H1 (cell line): ENCODE data around the gene VPS37D. TPM values are rescaled to one million over a fixed set of nuclear protein-coding genes. Genes with fewer than 3 reads are reported as not detected.
A peak's percentile ranks its signal among the peaks of the same experiment; 100 is the strongest.

Experiments used
- CTCF ChIA-PET: fragments of 300-600 bp; sonication (Branson Sonifier 250); formaldehyde crosslinking; loops from one replicate; lab custom pipeline; 2021; ENCODE audit not compliant: partially characterized antibody; lab: Charles Lee
- POLR2A ChIA-PET: fragments of 300-600 bp; sonication (Branson Sonifier 250); formaldehyde crosslinking; loops from one replicate; lab custom pipeline; 2021; ENCODE audit warnings: inconsistent platforms; ENCODE audit not compliant: partially characterized antibody; lab: Charles Lee
- DNase-seq, 2 experiments: peaks; one replicate each; pipeline versions ENCODE4 v3.0.0 to v3.0.0-alpha.2; 2010 to 2022; ENCODE audit warnings: low spot score in 2 of 2, low read depth in 1 of 2, mixed read lengths in 1 of 2
- FAIRE-seq: peaks from 2 replicates; lab custom pipeline; 2011; peaks lifted over from hg19 to GRCh38; lab: Jason Lieb, UNC
- H2AFZ ChIP-seq: 2 replicates; pipeline ENCODE4 v1.8.1; 2012; ENCODE audit warnings: low read length, inconsistent platforms
- H2AK5ac ChIP-seq: 2 replicates; pipeline ENCODE4 v1.6.1; 2013; ENCODE audit warnings: low read depth, low read length
- H2BK120ac ChIP-seq: replicated peaks from 2 replicates; pipeline ENCODE3; 2013; ENCODE audit warnings: low read depth, low read length, inconsistent platforms
- H2BK12ac ChIP-seq: 2 replicates; pipeline ENCODE4 v1.6.1; 2013; ENCODE audit warnings: low read depth, low read length
- H2BK15ac ChIP-seq: 2 replicates; pipeline ENCODE4 v1.6.1; 2013; ENCODE audit warnings: low read length
- H2BK20ac ChIP-seq: 2 replicates; pipeline ENCODE4 v1.6.1; 2013; ENCODE audit warnings: low read length
- H2BK5ac ChIP-seq: 2 replicates; pipeline ENCODE4 v1.6.1; 2013; ENCODE audit warnings: low read depth, low read length
- H3K14ac ChIP-seq: 2 replicates; pipeline ENCODE4 v1.6.1; 2013; ENCODE audit warnings: inconsistent platforms; ENCODE audit not compliant: insufficient read length
- H3K18ac ChIP-seq: 2 replicates; pipeline ENCODE4 v1.6.1; 2013; ENCODE audit warnings: low read length; ENCODE audit errors: extremely low read depth
- H3K23ac ChIP-seq: 2 replicates; pipeline ENCODE4 v1.6.1; 2013; ENCODE audit warnings: inconsistent platforms; ENCODE audit not compliant: insufficient read length
- H3K23me2 ChIP-seq: 2 replicates; pipeline ENCODE4 v1.6.1; 2013; ENCODE audit warnings: low read depth, low read length
- H3K27ac ChIP-seq: 2 replicates; pipeline ENCODE4 v1.6.1; 2011; ENCODE audit warnings: low read depth, low read length, inconsistent platforms
- H3K27me3 ChIP-seq, 4 experiments: replicated peaks in 1 of 4; 1 replicate in 1 of 4; 2 replicates in 3 of 4; pipeline versions ENCODE4 v1.6.1 to v1.8.1; 2011 to 2013; ENCODE audit warnings: low read length in 3 of 4, mild to moderate bottlenecking in 3 of 4, inconsistent platforms in 2 of 4, mixed read lengths in 2 of 4, moderate library complexity in 1 of 4; ENCODE audit not compliant: control insufficient read depth in 3 of 4, insufficient read depth in 3 of 4; ENCODE audit errors: extremely low read depth in 1 of 4
- H3K36me3 ChIP-seq, 4 experiments: 2 replicates each; pipeline versions ENCODE4 v1.6.1 to v1.8.1; 2011 to 2013; ENCODE audit warnings: mild to moderate bottlenecking in 4 of 4, low read length in 3 of 4, moderate library complexity in 2 of 4, control low read depth in 1 of 4, inconsistent platforms in 1 of 4; ENCODE audit not compliant: insufficient read depth in 4 of 4, control insufficient read depth in 2 of 4
- H3K4ac ChIP-seq: replicated peaks from 2 replicates; pipeline ENCODE3; 2013; ENCODE audit warnings: low read length, low read depth, mixed read lengths, inconsistent platforms; ENCODE audit not compliant: insufficient read length
- H3K4me1 ChIP-seq, 4 experiments: replicated peaks in 1 of 4; 1 replicate in 1 of 4; 2 replicates in 3 of 4; pipeline versions ENCODE4 v1.6.1 to v1.8.1; 2011 to 2013; ENCODE audit warnings: low read length in 3 of 4, inconsistent platforms in 2 of 4, mixed read lengths in 1 of 4; ENCODE audit not compliant: insufficient read depth in 4 of 4, control insufficient read depth in 3 of 4
- H3K4me2 ChIP-seq, 2 experiments: 2 replicates each; pipeline versions ENCODE4 v1.6.1 to v1.8.1; 2011 to 2013; ENCODE audit warnings: low read depth in 2 of 2, low read length in 2 of 2, control low read depth in 1 of 2, inconsistent platforms in 1 of 2, mild to moderate bottlenecking in 1 of 2; ENCODE audit not compliant: insufficient read depth in 1 of 2
- H3K4me3 ChIP-seq, 4 experiments: fragments of 200-600, 300-600 bp in 1 of 4; sonication (generic), shearing (Covaris generic), sonication (Bioruptor Twin) in 1 of 4; 2 replicates each; pipeline versions ENCODE4 v1.5.1 to v1.8.1; 2011 to 2016; ENCODE audit warnings: low read length in 4 of 4, low read depth in 3 of 4, control low read depth in 2 of 4, inconsistent platforms in 2 of 4, mild to moderate bottlenecking in 2 of 4, mixed read lengths in 1 of 4, moderate library complexity in 1 of 4; ENCODE audit not compliant: insufficient read depth in 2 of 4; ENCODE audit errors: extremely low read depth in 1 of 4
- H3K56ac ChIP-seq: replicated peaks from 2 replicates; pipeline ENCODE3; 2013; ENCODE audit warnings: low read depth, mild to moderate bottlenecking, mixed read lengths, low read length, inconsistent platforms; ENCODE audit not compliant: insufficient read length
- H3K79me1 ChIP-seq: 2 replicates; pipeline ENCODE4 v1.6.1; 2013; ENCODE audit warnings: low read depth, low read length, control low read depth
- H3K79me2 ChIP-seq, 2 experiments: 2 replicates each; pipeline versions ENCODE4 v1.6.1 to v1.8.1; 2012 to 2013; ENCODE audit warnings: low read length in 2 of 2, mild to moderate bottlenecking in 2 of 2, inconsistent platforms in 1 of 2; ENCODE audit not compliant: insufficient read depth in 2 of 2, control insufficient read depth in 1 of 2
- H3K9ac ChIP-seq, 4 experiments: replicated peaks in 1 of 4; 1 replicate in 1 of 4; 2 replicates in 3 of 4; pipeline versions ENCODE4 v1.6.1 to v1.8.1; 2011 to 2013; ENCODE audit warnings: low read depth in 3 of 4, low read length in 3 of 4, control low read depth in 2 of 4, mild to moderate bottlenecking in 2 of 4, moderate library complexity in 2 of 4, inconsistent platforms in 1 of 4; ENCODE audit errors: extremely low read depth in 1 of 4
- H3K9me3 ChIP-seq, 2 experiments: 2 replicates each; pipeline versions ENCODE4 v1.6.1 to v1.8.1; 2012 to 2013; ENCODE audit warnings: mild to moderate bottlenecking in 2 of 2, moderate library complexity in 2 of 2, control low read depth in 1 of 2, inconsistent platforms in 1 of 2, low read depth in 1 of 2, low read length in 1 of 2, mixed read lengths in 1 of 2; ENCODE audit not compliant: insufficient read depth in 2 of 2
- H4K20me1 ChIP-seq, 2 experiments: replicated peaks in 1 of 2; 2 replicates each; pipeline versions ENCODE3 to v1.8.1; 2011 to 2013; ENCODE audit warnings: inconsistent platforms in 2 of 2, low read length in 2 of 2, mild to moderate bottlenecking in 1 of 2; ENCODE audit not compliant: insufficient read depth in 2 of 2, control insufficient read depth in 1 of 2
- H4K5ac ChIP-seq: 2 replicates; pipeline ENCODE4 v1.6.1; 2013; ENCODE audit warnings: low read length, low read depth, mixed read lengths, inconsistent platforms; ENCODE audit not compliant: insufficient read length
- H4K8ac ChIP-seq: 2 replicates; pipeline ENCODE4 v1.8.0; 2013; ENCODE audit warnings: mild to moderate bottlenecking, moderate library complexity, low read length, inconsistent platforms; ENCODE audit not compliant: insufficient read depth; ENCODE audit errors: extremely low read depth
- H4K91ac ChIP-seq: replicated peaks from 2 replicates; pipeline ENCODE3; 2013; ENCODE audit warnings: low read length, mixed read lengths, inconsistent platforms; ENCODE audit not compliant: insufficient read length
- BACH1 ChIP-seq: IDR thresholded peaks from 2 replicates; pipeline ENCODE4 v1.6.1; 2012; ENCODE audit warnings: low read length, improper control_type of control experiment
- BCL11A ChIP-seq, 2 experiments: IDR thresholded peaks; one replicate each; pipeline ENCODE4 v1.6.1; 2011; ENCODE audit warnings: low read depth in 2 of 2, low read length in 2 of 2, mild to moderate bottlenecking in 2 of 2
- CBX5 ChIP-seq: fragments of 300-800, 300-1000 bp; sonication (generic); IDR thresholded peaks from 2 replicates; pipeline ENCODE4 v1.7.1; 2016; ENCODE audit warnings: antibody characterized with exemption, low read length, low read depth
- CREB1 ChIP-seq: IDR thresholded peaks from 2 replicates; pipeline ENCODE4 v1.6.1; 2012; ENCODE audit warnings: inconsistent platforms
- GABPA ChIP-seq: IDR thresholded peaks from 2 replicates; pipeline ENCODE4 v1.6.1; 2011; ENCODE audit warnings: mild to moderate bottlenecking, low read length, moderate library complexity, borderline replicate concordance; ENCODE audit not compliant: insufficient read depth
- GTF2F1 ChIP-seq: IDR thresholded peaks from 2 replicates; pipeline ENCODE4 v1.6.1; 2012; ENCODE audit warnings: low read depth, low read length, improper control_type of control experiment, borderline replicate concordance
- KDM1A ChIP-seq: fragments of 200-600, 300-600 bp; sonication (generic); IDR thresholded peaks from 2 replicates; pipeline ENCODE4 v1.7.1; 2016; ENCODE audit warnings: mild to moderate bottlenecking, low read length, borderline replicate concordance
- MAFK ChIP-seq: IDR thresholded peaks from 2 replicates; pipeline ENCODE4 v1.6.1; 2012; ENCODE audit warnings: low read depth, mild to moderate bottlenecking, improper control_type of control experiment, low read length
- PHF8 ChIP-seq: fragments of 200-600 bp; sonication (generic); conservative IDR thresholded peaks from 2 replicates; pipeline ENCODE4 v1.7.1; 2012; ENCODE audit warnings: low read depth, mild to moderate bottlenecking, inconsistent platforms, low read length, moderate library complexity
- RAD21 ChIP-seq, 2 experiments: IDR thresholded peaks in 1 of 2; conservative IDR thresholded peaks in 1 of 2; 2 replicates each; pipeline ENCODE4 v1.6.1; 2011; ENCODE audit warnings: low read depth in 2 of 2, low read length in 2 of 2, improper control_type of control experiment in 1 of 2, inconsistent platforms in 1 of 2, mild to moderate bottlenecking in 1 of 2, moderate library complexity in 1 of 2
- SIRT6 ChIP-seq: IDR thresholded peaks from one replicate; pipeline ENCODE4 v1.7.1; 2012; ENCODE audit warnings: low read length, inconsistent platforms
- WGBS, 2 experiments: shearing (Covaris generic) in 1 of 2; methylation state at CpG; one replicate each; pipeline versions ENCODE4 v1.1.6 to v1.1.7; 2013 to 2015; ENCODE audit warnings: low lambda C conversion rate in 2 of 2, mixed read lengths in 2 of 2, inconsistent platforms in 1 of 2, low coverage in 1 of 2, missing lambda C conversion rate in 1 of 2; ENCODE audit not compliant: insufficient replicate concordance in 2 of 2, insufficient coverage in 1 of 2, insufficient read length in 1 of 2; ENCODE audit errors: extremely low coverage in 1 of 2, missing lambda C conversion rate in 1 of 2; 5-methylcytosine and 5-hydroxymethylcytosine counted together
- polyA plus RNA-seq, 7 experiments: library from polyadenylated mRNA; depleted of rRNA in 3 of 7; stranded (reverse) in 5 of 7; unstranded in 2 of 7; fragments of >200 nt in 5 of 7; fragments of 200-250 nt in 2 of 7; gene quantifications; 1 replicate in 5 of 7; 2 replicates in 1 of 7; 4 replicates in 1 of 7; pipeline versions ENCODE4 v1.2.1 to v1.2.3, GENCODE V29; 2011 to 2013; ENCODE audit warnings: missing spikeins in 2 of 7, mixed read lengths in 2 of 7
- total RNA-seq: library from RNA; stranded (reverse); fragmentation: NEBNext Ultra II Directional; extraction: Animal tissue kit (Norgen Biotek cat#: 25700); gene quantifications from 2 replicates; pipeline ENCODE4 v1.2.1, GENCODE V29; 2021

Gene VPS37D
- total and polyA plus RNA-seq, 2 of the 8 experiments (the other 6 are each of a cell fraction or from before 2014, with no cell fraction given) = 3.4 to 5.0 TPM

- ChIA-PET POLR2A (interaction anchor here (0.6 to 2.7 kb wide), 7 partner anchors 9 to 182 kb away, joined by 3 to 13 read pairs (median 6); no protein-coding TSS in a partner anchor), CTCF (interaction anchor here (0.8 to 9.7 kb wide), 8 partner anchors 11 to 97 kb away, joined by 3 to 130 read pairs (median 4); no protein-coding TSS in a partner anchor)
- peak overlapping the region; percentile 72 to 76; a peak in 3 of 4 replicates for H3K4me2 ChIP-seq
- no peak overlapping the region for H2BK20ac ChIP-seq
- H4K20me1 ChIP-seq = peaks cover 5 to 14% of the 10 kb centered on the region in 2 experiments
- FAIRE-seq = no peak
- H3K79me2 ChIP-seq = no peaks in the 10 kb centered on the region
- no peak overlapping the region for H2BK15ac ChIP-seq
- H2BK12ac ChIP-seq = no peak overlapping the region; the same call in 1 of the 2 replicates
- no peak overlapping the region for H3K14ac ChIP-seq
- no peak overlapping the region for H3K4ac ChIP-seq
- no peak overlapping the region for H3K18ac ChIP-seq
- no peak overlapping the region for H3K27ac ChIP-seq
- no peak overlapping the region for H2AFZ ChIP-seq
- H2AK5ac ChIP-seq = no peak overlapping the region
- peaks cover 0 to 2% (median 0%) of the 10 kb centered on the region in 4 experiments; a peak in 2 of 8 replicates for H3K36me3 ChIP-seq
- H3K9ac ChIP-seq = no peak overlapping the region; a peak in 1 of 7 replicates
- no peak for DNase-seq
- H3K4me3 ChIP-seq = peak overlapping the region in 1 of 4 experiments; percentile 5; a peak in 2 of 8 replicates
- no peak overlapping the region for H4K5ac ChIP-seq
- no peaks in the 10 kb centered on the region; a peak in 1 of 7 replicates for H3K27me3 ChIP-seq
- H3K23me2 ChIP-seq = peaks cover 2% of the 10 kb centered on the region; the same call in 1 of the 2 replicates
- H3K4me1 ChIP-seq = peaks cover 0 to 19% (median 15%) of the 10 kb centered on the region in 4 experiments; a peak in 6 of 7 replicates
- H4K8ac ChIP-seq = no peak overlapping the region
- peak overlapping the region; percentile 4 for H4K91ac ChIP-seq
- H3K23ac ChIP-seq = no peak overlapping the region
- H2BK5ac ChIP-seq = no peak overlapping the region
- no peaks in the 10 kb centered on the region for H3K79me1 ChIP-seq
- no peaks in the 10 kb centered on the region for H3K9me3 ChIP-seq
- no peak overlapping the region for H3K56ac ChIP-seq
- WGBS, 2 experiments = 90% methylated on average over 21 of the region's 23 CpGs; no CpG with 5 or more reads in 1 of the 2 experiments
- H2BK120ac ChIP-seq = no peak overlapping the region
- TF ChIP-seq BCL11A (IDR thresholded peaks at IDR 0.05; ENCODE audit: low read depth in 2 of 2, low read length in 2 of 2) = no peak
- no peak for TF ChIP-seq CBX5
- TF ChIP-seq SIRT6 = no peak
- no peak for TF ChIP-seq GABPA
- no peak for TF ChIP-seq BACH1
- no peak for TF ChIP-seq CREB1
- no peak for TF ChIP-seq MAFK
- no peak for TF ChIP-seq KDM1A
- no peak for TF ChIP-seq PHF8
- TF ChIP-seq RAD21 (IDR thresholded peaks at IDR 0.05 in 1 of 2, conservative IDR thresholded peaks at IDR 0.05 in 1 of 2; ENCODE audit: low read depth in 2 of 2, low read length in 2 of 2) = no peak
- no peak for TF ChIP-seq GTF2F1
These were observed 37.3 kb downstream of the VPS37D start for GRCh38 chr7:73704640-73705550.
